TTC549 (cell line): ENCODE measurements around the gene KDM3B.
A peak's percentile ranks its signal among the peaks of the same experiment; 100 is the strongest.

Experiments
- FAIRE-seq: peaks from 2 replicates; lab custom pipeline; 2012; peaks lifted over from hg19 to GRCh38; lab: Jason Lieb, UNC

KDM3B gene

DNA sequence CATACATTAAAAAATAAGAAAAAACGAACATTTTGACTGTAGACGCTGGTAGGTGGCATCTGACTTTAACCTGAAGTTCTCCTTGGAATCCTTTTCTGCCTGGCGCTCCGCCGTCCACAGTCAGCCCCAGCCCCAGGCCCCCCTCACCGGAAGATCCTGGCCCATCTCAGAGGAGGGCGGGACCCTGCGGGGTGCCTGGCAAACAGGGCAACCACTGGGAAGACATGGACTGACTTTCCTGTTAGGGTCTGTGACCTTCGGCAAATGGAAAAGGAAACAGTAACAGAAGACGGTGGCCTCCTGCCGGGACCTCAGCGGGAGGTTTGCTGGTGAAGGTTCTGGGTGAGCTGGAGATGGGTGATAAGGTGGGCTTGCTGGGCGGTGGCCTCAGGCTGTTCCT is 101.1 kb downstream of the KDM3B start:
- no peak for FAIRE-seq

DNA sequence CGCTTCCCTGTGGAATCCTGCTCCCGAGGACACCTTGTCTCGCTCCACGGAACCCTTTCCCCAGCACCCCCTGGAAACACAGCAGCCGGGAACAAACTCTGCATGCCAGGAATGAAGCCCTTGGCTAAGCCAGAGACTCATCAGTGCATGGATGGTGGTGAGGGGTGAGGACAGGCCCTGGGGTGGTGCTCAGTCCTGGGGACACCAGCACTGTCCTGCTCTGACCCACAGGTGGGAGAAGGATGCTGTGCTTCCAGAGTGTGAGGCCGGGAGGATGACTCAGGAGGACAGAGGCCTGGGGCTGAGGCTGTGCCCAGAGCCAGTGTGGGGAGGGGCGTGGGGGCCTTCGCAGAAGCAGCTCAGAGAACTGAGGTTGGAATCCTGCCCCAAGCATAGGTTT is 101.6 kb downstream of the KDM3B start:
- no peak for FAIRE-seq

DNA sequence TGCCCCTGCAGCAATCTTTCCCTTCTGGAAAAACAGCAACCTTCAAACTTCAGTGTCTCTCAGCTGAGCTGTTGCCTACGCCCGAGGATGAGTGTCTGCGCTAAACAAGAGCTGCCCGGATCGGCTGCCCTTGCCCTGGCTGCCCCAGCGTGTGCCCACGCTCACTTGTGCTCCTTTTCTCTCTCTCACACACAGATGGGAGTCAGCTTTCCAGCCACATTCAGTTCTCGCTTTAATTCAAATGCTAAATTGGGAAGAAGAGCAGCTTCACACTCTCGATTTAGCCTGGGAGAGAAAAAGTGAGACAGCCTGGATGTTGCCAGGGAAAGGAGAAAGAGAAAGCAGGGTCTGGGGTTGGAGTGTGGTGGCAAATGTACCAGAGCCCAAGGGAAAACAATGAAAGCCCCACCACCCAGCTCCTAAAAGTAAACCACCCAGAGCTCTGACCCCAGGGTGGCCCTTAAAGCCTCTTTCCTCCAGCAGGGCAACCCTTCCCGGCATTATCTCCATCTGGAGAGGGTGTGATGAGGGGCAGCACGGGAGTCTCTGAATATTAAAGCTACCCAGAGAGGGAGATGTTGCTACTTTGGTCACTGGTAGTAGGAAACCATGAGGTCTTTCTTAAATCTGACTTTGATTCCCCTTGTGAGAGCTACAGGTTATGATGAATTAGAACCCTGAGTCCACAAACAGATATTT is 102.9 kb downstream of the KDM3B start:
- FAIRE-seq: no peak

DNA sequence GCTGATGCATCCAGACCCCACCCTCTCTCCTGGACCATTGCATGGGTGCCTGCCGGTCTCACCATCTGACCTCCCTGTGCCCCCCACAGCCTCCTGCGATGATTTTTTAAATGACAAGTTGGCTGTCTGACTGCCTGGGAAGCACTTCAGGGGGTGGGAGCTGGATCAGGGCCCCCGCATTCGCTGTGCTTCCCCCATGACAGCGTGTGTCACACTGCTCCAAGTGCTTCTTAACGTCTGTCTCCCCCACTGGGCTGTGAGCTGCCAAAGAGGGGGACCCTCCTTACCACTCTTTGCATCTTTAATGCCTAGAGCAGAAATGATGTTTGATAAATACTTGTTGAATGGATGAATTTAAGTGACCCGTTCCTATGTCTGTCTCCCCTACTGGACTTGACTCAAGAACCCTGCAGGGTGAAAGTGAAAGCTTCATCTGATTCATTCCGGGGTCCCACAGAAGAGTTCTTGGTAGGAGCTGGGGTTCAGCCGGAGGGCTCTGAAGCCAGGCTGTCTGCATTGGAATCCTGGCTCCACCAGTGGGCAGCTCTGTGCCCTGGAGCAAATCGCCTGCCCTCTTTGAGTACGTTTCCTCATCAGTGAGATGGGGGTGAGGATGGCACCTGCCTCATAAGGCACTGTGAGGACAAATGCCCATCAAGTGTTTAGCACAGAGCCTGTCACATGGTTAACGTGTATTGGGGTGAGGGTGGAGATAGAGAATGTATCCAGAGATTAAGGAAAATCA is 105.2 kb downstream of the KDM3B start:
- FAIRE-seq: no peak

DNA sequence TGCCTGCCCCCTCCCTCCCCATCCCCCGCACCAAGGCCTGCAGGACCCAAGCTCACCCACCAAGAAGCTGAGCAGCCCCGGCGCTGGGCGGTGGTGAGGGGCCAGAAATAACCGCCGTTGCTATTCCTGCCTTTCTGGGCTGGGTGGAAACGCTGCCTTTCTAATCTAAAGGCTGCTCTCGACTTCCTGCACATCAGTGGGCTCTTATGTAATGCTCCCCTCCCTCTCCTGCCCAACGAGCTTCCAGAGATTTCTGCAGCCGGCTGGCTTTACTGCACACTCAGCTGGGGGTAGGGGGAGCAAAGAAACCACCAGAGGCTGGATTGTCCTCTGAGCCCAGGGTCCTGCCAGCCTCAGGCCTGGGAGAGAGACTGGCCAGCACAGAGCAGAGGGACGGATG is 105.9 kb downstream of the KDM3B start:
- FAIRE-seq: no peak

DNA sequence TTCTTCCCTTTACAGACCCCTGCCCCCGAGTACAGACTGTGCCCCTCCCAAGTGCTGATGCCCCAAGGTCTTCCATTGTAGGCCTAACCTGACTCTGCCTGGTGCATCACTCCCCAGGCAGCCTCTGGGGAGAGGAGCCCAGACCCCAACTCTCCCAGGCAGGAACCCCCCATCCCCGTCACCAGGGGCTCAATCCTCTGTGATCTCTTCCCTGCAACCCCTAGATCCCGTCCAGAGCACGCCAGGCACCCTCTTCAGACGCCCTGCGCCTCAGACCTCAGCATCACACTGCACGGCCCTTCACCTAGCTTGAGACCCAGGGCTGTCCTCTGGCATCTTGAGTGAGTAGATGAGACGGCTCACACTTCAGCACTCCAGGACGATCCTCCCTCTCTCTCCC is 106.4 kb downstream of the KDM3B start:
- FAIRE-seq: no peak

DNA sequence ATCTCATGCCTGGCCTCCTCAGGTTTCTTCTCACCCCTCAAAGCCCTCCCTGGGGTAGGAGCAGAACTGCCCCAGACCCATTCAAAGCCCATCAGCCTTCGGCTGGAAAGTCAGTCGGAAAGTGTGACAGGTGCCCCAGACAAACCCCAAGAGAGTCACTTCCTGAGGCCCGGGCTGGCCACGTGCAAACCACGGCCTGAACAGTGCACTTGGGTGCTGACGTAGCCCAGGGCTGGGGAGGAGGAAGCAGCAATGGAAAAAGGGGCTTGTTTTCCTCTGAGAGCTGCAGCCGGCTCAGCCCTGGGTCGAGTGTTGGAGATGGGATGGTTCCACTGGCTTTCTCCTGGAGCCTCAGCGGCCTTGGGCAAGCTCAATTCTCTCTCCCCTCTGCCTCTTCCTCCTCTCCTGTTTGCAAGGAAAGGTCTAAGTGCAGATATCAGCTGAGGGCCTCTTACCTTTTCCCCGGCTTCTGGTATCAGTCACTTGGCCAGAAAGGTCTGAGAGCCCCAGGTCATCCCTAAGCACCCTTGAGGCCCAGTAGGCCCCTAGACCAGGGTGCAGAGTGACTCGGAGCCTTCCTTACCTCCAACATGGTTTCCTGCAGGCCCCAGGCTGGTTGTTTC is 106.9 kb downstream of the KDM3B start:
- FAIRE-seq: no peak

DNA sequence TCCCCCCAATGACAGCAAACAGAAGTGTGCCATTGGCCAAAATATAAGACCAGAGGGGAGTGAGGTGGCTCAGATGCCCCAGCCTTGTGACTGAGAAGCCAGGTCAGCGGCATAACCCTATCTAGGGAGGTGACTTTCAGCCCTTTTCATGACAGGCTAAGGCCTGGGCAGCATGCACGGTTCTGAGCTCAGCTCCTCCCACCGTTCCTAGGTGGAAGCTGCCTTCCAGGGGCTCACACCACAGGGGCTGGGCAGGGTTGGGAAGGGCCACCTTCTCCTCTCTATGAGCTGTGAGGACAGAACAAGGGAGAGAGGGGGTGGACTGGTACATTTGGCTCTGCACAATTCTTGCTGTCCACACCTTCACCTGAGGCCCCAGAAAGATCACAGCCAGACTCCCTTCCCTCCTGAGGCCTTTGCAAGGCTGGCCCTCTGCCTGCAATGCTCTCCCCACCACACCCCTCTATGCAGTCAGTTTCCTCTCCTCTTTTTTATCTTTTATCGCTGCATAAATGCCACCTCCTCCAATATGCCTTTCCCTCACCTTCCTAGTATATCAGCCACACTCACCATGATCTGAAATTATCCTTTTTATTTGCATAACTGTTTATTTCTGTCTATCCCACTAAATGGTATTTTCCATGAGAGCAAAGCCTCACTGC is 107.7 kb downstream of the KDM3B start:
- no peak for FAIRE-seq

DNA sequence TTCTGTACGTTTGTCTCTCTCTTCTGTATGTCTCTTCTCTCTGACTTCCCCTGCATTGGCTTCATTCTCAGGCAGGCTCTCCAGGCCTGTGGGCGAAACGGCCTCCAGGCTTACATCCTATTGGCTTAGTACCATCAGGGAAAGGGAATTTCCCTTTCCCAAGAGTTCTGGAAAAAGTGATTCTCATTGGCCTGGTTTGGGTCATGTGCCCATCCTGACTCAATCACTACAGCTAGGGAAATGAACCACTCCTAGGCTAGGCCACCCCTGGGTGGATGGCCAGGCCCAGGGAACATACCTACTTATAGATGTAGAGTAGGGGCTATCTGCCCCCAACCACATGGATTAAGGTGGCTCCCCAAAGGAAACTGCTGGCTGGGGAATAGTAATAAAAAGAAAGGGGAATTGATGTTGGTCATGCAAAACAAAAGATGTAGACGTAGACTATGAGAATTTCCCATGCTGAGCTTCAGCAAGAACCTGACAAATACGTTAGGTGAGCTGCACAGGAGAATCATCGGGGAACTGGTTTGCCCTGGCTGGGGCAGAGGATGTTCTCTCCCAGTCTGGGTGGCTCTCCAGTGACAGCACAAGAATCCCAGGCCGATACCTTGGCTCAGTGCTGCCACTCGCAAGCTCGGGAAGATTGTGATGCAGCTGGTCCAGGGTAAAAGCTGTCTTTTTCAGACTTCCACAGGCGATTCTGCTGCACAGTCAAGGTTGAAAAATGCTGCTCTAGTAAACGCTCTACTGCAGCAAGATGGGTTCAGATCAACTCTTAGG is 109.0 kb downstream of the KDM3B start:
- FAIRE-seq: no peak

DNA sequence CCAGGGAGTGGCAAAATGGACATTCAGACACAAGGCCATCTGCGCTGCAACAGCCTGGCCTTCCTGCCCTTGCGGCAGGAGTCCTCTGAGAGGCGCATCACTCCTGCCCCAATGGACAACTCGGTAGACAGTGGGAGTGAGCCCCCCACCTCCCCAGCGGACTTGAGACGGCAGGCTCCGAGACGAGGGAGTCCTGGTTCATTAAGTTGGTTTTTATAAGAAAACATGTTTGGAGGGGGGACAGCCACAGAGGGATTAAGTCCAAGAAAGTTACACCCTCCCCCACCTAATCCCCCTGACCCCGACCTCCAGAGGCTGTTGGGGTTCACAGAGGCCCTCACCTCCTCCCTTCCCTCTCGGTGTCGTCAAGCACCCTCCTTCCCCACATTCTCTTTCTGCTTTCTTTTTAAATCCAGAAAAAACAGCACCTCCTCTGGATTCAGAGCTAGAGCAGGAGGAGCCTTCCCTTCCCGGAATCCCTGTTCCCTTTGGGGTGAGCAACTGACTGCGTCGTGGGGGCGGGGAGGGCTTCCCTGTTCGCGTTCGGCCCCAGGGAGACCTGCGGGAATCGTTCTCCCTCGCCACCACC is 111.0 kb downstream of the KDM3B start:
- no peak for FAIRE-seq

DNA sequence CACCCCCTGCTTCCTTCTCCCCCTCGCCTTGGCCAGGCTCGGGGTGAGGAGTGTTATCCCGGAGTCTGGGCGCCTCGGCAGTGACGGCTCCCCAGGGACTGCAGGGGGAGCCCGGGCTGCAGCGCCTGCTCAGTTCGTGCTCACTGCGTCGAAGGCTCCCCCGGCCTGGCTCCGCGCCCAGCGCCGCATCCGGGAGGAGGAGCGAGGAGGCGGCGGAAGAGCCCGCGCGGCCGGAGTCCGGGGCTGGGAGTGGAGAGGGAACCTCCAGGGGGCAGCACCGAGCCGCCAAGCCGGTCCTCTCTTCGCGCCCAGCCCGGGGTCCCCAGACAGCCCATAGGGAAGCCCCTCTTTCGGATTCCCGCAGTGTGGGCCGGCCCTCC is 111.5 kb downstream of the KDM3B start:
- no peak for FAIRE-seq

DNA sequence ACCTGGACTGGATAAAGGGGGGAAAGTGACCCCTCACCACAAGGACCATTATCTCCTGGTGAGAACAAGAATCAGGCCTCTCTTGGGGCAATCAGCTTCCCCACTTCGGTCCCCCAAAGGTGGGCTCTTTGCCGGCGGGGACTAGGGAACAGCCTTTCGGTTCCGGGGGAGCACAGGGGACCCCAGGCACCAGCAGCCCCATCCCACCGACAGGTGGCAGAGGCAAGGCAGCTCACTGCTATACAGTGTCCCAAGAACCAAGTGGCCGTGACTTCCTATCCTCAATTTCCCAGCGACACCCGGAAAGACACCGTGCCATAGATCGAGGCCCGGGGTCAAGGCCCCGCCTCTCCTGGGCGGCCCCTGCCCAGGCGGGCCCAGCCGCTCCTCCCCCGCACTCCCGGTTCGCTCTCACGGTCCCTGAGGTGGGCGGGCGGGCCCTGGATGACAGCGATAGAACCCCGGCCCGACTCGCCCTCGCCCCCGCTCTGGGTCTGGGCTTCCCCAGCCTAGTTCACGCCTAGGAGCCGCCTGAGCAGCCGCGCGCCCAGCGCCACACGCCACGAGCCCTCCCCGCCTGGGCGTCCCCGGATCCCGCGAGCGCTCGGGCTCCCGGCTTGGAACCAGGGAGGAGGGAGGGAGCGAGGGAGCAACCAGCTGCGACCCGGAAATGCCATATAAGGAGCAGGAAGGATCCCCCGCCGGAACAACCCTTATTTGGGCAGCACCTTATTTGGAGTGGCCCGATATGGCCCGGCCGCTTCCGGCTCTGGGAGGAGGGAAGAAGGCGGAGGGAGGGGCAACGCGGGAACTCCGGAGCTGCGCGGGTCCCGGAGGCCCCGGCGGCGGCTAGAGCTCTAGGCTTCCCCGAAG is 112.1 kb downstream of the KDM3B start:
- peak; percentile 45 for FAIRE-seq

DNA sequence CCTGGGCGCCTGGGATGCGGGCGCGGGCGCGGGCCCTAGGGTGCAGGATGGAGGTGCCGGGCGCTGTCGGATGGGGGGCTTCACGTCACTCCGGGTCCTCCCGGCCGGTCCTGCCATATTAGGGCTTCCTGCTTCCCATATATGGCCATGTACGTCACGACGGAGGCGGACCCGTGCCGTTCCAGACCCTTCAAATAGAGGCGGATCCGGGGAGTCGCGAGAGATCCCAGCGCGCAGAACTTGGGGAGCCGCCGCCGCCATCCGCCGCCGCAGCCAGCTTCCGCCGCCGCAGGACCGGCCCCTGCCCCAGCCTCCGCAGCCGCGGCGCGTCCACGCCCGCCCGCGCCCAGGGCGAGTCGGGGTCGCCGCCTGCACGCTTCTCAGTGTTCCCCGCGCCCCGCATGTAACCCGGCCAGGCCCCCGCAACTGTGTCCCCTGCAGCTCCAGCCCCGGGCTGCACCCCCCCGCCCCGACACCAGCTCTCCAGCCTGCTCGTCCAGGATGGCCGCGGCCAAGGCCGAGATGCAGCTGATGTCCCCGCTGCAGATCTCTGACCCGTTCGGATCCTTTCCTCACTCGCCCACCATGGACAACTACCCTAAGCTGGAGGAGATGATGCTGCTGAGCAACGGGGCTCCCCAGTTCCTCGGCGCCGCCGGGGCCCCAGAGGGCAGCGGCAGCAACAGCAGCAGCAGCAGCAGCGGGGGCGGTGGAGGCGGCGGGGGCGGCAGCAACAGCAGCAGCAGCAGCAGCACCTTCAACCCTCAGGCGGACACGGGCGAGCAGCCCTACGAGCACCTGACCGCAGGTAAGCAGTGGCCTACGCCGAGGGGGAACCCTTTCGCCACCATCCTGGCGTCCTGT is 113.0 kb downstream of the KDM3B start, which contains the start of gene EGR1:
Gene EGR1, plus strand, starts transcription at position 219 of the 864 bp plus-strand sequence. Its CDS starts 283 bp downstream, at position 502.
- no peak for FAIRE-seq

DNA sequence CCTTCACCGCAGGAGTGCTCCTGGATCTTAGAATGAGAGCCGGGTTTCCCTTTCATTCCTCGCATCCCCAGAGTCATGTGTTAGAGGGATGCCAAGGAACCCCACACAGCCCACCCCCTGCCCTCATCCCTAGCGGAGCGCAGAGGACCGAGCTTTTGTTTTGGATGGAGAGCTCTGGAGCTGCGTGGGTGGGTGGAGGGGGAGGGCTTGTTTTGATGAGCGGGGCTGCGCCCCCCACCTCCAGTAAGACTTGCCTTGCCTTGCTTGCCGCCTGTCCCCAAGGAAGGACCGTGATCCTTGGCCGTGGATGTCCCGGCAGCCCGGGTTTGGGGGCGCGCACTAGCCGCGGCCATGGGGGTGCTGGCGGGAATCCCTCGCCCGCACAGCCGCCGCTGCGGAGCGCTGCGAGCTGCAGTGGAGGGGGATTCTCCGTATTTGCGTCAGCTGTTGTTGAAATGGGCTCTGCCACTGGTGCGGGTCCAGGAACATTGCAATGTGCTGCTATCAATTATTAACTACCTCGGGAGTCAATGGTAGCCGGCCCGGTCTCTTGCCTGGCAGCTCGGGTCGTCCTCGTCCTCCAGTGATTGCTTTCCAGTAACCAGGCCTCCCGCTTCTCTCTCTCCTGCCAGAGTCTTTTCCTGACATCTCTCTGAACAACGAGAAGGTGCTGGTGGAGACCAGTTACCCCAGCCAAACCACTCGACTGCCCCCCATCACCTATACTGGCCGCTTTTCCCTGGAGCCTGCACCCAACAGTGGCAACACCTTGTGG is 113.8 kb downstream of the KDM3B start:
- FAIRE-seq: no peak

DNA sequence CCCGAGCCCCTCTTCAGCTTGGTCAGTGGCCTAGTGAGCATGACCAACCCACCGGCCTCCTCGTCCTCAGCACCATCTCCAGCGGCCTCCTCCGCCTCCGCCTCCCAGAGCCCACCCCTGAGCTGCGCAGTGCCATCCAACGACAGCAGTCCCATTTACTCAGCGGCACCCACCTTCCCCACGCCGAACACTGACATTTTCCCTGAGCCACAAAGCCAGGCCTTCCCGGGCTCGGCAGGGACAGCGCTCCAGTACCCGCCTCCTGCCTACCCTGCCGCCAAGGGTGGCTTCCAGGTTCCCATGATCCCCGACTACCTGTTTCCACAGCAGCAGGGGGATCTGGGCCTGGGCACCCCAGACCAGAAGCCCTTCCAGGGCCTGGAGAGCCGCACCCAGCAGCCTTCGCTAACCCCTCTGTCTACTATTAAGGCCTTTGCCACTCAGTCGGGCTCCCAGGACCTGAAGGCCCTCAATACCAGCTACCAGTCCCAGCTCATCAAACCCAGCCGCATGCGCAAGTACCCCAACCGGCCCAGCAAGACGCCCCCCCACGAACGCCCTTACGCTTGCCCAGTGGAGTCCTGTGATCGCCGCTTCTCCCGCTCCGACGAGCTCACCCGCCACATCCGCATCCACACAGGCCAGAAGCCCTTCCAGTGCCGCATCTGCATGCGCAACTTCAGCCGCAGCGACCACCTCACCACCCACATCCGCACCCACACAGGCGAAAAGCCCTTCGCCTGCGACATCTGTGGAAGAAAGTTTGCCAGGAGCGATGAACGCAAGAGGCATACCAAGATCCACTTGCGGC is 114.6 kb downstream of the KDM3B start:
- FAIRE-seq: no peak

DNA sequence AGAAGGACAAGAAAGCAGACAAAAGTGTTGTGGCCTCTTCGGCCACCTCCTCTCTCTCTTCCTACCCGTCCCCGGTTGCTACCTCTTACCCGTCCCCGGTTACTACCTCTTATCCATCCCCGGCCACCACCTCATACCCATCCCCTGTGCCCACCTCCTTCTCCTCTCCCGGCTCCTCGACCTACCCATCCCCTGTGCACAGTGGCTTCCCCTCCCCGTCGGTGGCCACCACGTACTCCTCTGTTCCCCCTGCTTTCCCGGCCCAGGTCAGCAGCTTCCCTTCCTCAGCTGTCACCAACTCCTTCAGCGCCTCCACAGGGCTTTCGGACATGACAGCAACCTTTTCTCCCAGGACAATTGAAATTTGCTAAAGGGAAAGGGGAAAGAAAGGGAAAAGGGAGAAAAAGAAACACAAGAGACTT is 115.2 kb downstream of the KDM3B start:
- FAIRE-seq: no peak

DNA sequence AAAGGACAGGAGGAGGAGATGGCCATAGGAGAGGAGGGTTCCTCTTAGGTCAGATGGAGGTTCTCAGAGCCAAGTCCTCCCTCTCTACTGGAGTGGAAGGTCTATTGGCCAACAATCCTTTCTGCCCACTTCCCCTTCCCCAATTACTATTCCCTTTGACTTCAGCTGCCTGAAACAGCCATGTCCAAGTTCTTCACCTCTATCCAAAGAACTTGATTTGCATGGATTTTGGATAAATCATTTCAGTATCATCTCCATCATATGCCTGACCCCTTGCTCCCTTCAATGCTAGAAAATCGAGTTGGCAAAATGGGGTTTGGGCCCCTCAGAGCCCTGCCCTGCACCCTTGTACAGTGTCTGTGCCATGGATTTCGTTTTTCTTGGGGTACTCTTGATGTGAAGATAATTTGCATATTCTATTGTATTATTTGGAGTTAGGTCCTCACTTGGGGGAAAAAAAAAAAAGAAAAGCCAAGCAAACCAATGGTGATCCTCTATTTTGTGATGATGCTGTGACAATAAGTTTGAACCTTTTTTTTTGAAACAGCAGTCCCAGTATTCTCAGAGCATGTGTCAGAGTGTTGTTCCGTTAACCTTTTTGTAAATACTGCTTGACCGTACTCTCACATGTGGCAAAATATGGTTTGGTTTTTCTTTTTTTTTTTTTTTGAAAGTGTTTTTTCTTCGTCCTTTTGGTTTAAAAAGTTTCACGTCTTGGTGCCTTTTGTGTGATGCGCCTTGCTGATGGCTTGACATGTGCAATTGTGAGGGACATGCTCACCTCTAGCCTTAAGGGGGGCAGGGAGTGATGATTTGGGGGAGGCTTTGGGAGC is 115.9 kb downstream of the KDM3B start:
- no peak for FAIRE-seq
